ENCODE data around the gene VAC14.
"Not testable (repeated sequence)": the region's sequence is repeated elsewhere in the genome, so short reads cannot be mapped to it uniquely, and the experiment has no call there.

The VAC14 gene

DNA sequence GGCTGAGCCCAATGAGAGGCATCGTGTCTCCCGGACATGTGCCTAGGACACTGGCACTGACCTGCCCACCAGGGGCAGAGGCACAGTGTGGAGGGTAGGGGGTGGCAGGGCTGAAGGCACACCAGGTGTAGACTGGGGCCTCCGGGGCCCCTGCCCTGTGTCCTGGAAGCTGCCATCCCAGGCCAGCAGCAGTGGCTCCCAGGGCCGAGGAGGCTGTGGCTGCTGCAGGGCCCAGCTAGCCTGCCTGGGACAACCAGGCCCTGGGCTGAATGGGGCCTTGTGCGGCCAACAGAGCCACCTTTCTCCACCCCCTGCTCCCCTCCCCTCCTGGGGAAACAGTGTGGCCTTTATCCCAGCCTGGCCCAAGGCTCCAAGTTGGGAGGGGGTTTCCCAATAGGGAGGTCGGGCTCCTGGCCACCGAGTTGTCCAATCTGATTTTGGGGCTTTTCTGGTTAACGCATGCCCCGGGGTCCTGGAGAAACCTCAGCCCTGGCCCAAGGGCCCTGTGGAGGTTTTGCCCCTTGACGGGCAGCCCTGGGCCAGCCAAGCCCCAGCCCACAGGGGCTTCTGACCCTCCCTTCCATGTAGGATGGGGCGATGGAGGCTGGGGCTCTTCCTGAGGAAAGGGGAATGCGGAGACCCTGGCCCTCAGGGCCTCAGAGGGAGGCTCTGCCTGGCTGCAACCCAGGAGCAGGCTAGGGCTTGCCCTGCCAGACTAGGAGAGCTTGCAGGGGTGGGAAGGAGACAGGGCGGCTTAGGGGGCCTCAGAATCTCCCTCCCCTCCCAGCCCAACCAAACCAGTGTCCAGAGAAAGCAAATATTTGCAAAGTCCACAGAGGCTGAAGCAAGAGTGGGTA is 119.3 kb downstream of the VAC14 start:
- no peak for DNase-seq (ENCODE audit: low read depth in 2 of 2)

DNA sequence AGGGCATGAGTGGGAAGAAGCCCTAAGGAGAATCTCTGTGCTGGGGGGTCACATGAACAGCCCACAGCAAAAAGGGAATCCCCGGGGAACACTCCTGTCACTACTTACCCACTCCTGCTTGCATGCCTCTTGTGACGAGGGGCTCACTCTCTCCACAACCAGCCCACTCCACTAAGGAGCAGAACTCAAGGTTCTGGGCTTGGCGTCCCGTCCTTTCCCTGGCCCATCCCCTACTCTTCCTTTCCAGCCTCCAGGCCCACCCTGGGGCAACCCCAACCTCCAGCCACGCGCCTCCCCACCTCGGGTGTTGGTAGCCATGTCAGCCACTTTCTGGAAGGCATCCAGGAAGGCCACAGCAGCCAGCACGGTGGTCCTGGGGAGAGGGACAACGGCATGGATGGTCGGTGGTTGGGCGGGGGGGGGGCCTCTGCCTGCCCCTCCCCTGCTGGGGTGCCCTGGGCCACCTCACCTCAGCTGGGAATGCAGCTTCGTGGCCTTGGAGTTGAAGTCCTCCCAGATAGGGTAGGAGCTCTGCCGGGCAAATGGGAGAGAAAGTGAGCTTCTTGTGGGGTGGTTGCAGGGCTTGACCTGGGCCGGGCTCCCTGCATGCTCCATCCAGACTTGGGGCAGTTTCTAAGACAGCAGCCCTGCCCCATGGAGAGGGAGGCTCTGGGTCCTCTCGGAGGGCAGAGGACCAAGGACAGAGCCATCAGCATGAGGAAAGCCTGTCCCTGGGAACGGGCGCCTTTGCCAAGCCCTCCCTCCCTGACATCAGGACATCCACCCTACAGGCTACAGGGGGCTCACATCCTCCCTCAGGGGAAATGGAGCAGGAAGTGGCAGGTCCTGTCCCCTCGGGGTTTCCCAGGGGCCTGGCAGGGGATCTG is 120.2 kb downstream of the VAC14 start:
- DNase-seq (ENCODE audit: low read depth in 2 of 2), result no peak

DNA sequence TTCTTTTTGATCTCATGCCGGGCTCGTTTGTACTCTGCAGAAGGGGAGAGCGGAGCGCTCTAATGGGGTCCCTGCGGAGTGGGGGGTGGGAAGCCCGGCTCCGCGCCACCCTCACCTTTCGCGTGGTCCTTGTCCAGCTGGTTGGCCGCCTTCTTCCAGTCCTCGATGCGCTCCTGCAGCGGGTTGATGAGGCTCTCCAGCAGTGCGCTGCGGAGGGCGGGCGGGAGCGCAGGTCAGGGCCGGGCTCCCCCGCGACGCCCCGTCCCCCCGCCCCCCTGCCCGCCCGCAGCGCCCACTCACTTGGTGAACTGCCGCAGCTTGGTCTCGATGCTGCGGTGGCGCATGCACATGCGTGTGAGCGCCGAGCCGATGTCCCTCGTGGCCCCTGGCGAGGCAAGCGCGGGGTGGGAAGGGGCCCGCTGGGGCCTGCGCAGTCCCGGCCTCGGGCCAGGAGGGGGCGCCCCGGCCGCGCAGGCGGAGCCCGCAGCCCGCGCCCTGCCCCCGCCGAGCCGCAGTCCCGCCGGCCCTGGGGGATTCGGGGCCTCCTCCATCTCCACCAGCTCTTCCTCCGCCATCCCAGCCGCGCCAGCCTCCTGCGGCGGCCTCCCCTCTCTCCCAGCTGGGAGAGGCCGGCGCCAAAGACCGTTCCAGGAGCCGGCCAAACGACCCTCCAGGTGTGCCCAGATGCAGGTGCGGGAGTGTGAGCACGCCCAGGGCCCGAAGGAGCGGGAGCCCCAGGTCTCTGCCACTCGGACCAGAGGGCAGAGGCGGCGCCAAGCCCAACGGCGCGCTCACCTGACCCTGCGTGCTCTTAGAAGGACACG is 121.1 kb downstream of the VAC14 start:
- no peak for DNase-seq (ENCODE audit: low read depth in 2 of 2)

DNA sequence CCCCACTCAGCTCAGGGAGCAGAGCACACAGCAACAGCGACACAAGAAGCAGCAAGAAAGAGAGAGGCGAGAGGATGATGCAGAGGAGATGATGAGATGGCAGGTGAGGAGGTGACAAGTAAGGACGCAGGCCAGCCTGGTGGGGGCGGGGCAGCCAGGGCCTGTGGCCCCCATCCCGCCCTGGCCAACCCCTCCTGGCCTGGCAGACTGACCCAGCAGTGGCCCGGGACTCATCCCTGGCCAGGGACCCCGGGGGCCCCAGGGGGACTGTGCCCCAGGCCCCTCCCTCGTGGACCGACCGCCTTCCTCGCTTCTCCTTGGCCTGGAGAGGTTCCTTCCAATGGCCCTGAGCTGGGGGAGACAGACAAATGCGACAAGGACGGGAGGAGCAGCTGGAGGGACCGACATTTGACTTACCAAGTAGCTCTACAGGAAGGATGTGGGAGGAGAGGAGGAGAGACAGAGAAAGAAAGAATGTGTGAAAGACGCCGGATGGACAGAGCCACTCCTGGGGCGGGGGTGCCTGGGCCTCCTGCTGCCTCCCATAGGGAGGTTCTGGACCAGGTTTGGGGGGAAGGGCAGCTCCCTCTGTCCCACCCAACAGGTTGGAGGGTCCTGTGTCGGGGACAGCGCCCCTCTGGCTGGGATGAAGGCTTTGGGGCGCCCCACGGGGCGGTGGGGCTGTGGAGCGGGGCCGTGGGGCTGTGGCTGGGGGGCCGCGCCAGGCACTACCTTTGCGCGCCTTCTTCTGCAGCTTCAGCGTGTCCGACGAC is 121.9 kb downstream of the VAC14 start:
- no peak for DNase-seq (ENCODE audit: low read depth in 2 of 2)

DNA sequence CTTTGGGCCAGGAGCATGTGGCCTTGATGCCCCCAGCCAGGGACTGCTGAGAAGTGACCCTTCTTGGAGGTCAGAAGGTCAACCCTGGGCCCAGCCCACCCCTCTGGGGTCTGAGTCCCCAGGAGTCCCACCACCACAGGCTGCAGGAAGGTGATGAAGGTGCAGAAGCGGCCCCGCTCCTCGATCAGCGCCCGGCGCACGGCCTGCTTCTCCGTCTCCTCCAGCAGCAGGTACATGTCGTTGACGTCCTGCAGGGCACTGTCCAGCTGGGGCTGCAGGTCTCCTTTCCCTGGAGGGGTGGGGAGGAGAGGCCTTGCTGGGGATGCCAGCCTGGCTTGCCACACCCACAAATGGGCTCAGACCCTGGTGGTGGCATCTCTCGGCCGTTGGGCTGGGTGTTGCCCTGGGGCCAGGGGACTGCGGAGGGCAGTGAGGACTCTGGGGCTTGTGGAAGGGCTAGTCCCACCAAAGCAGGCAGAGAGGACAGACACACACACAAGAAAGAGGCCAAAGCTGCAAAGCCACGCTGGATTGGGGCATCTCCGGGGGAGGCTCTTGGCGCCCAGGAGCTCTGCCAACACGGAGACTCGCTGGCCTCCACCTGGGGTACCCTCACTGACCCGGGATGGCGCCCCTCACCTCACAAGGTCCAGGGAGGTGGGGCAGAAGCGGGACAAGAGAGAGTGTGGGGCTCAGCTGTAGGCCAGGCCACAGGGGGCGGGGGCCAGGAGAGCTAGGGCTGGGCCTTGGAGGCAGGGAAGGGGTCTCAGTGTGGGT is 122.6 kb downstream of the VAC14 start:
- DNase-seq (ENCODE audit: low read depth in 2 of 2), result no peak

DNA sequence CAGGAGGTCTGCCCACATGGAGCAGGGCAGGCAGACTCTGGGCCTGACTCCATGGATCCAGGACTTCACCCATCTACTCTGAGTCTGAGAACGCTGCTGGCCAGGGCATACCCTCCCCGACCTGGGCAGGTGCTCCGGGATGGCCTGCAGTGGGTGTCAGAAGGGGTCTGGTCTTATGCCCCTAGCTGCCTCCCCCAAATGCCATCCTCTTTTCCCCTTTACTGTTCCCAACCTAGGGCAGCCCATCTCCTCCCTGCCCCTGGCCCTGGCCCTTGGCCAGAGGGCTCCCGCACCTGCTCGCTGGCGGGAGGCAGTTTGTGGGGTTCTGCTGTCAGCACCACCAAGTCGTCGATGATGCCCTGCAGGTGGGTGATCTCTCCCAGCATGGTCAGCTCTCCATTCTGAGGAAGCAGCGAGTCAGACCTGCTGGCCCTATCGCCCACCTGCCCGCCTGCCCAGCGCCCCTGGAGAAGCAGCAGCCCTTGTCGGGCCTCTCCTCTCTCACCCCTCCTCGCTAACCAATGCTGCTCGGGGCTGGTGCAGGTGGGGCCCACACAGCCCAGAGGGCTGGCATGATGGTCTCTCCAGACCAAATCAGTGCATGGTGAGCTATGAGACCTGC is 123.3 kb downstream of the VAC14 start:
- no peak for DNase-seq (ENCODE audit: low read depth in 2 of 2)

DNA sequence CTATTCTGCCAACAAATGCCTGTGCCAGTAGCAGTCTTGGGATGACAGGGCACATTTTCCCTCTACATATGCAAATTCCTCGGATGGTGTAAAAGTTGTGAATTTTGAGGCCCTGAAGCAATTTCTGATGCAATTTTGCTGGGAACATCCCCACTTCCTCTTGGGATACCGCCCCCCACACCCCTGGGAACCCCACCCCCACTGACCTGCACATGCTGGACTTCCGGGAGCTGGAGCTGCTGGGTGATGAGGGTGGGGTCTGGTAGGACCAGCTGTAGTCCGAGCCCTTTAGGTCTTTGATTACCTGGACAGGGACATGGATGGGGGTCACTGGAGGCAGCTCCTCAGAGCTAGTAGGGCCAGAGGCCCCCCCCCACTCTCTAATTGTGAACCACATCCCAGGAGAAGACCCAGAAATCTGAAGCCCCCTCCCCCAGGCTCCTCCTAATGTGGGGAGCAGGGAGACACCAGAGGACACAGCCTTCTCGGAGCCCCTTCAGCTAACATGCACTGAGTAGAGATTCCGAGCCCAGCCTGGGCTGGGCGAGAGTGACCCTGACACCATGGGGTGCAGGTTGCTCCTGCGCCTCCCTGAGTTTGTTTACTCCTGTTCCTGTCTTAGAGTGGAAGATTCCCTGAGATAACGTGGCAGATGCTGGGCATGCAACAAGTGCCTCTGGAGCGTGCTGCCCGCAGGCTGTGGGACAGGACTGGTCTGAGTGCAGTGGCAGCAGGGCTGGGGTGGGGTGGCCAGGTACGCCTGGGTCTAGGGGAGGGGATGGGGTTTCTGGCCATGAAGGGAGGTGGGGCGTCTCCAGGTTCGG is 124.1 kb downstream of the VAC14 start:
- no peak for DNase-seq (ENCODE audit: low read depth in 2 of 2)

DNA sequence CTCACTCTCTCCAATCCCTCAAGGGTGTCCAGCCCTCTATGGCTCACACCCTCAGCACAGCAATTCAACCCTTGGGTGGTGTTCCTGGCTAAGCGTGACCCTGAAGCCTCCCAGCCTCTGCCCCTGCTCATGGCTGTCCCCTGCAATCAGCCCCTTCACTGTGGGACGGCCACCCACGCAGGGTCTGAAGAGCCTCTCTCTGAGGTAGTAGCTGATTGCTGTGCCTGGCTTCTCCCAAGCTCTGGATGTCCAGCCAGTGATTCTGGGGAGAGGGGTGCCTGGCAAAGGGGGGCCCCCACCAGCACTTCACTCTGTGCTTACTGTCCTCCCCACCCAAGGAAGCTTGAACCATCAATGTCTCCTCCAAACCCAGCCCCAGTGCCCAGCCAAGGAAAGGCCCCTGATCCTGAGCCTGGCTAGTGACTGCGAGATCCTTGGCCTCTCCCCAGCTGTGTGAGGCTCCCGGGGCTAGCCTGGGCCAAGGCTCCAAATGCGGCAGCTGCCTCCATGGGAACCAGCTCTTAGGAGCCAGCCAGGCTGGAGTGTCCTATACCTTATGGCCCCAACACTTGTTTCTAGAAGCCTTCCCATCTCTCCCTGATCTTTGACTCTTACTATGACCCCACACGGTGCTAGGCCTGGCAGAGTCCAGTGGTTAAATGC is 125.0 kb downstream of the VAC14 start:
- no peak for DNase-seq (ENCODE audit: low read depth in 2 of 2)

DNA sequence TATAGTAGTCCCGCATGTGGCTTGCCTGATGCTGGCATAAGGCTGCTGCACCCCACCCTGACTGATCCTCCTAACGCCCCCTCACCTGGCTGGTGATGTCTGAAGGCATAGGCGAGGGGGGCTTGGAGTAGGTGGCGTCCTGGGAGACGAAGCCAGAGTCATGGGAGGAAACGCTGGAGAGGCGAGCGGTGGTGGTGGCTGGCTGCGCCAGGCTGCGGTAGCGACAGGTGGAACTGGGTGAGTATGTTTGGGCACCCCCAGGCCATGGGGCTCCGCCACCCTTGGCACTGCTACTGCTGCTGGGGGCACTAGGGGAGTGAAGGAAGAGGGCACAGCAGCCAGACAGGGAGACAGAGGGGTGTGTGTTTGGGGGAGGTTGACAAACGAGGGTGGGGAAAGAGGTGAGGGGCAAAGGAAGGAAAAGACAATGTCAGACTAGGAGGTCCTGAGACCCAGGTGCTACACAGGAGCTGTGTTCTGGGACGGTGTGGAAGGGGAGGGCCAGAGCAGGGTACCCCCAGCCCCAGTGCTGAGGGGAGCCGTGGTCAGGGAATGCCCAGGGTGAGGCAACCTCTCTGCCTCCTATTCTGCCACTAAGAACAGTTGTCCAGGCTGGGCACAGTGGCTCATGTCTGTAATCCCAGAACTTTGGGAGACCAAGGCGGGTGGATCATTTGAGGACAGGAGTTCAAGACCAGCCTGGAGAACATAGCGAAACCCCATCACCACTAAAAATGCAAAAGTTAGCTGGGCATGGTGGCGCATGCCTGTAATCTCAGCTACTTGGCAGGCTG is 126.5 kb downstream of the VAC14 start:
- DNase-seq (ENCODE audit: low read depth in 2 of 2), result no peak

DNA sequence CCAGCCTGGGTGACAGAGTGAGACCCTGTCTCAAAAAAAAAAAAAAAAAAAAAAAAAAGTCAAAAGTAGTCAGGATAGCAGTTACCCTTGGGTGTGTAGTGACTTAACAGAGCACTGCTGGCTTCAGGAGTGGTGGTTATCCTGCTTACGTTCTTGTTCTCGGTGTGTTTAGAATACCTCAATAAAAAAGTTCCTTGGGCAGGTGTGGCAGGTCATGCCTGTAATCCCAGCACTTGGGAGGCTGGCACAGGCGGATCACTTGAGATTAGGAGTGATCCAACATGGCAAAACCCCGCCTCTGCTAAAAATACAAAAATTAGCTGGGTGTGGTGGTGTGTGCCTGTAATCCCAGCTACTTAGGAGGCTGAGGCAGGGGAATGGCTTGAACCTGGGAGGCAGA is 130.0 kb downstream of the VAC14 start:
- DNase-seq (ENCODE audit: low read depth in 2 of 2), result not testable (repeated sequence)

DNA sequence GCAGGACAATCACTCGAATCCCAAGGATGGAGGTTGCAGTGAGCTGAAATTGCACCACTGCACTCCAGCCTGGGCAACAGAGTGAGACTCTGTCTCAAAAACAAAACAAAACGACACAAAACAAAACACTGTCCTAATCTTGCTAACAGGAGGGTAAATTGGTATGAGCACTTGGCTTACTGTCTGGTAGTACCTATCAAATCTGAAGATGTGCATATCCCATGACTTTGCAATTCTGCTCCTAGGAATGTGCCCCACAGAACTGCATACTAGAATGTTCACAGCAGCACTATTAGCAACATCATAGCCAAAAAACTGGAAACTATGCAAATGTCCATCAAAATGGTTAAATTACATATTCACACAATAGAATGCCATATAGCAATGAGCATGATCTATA is 130.8 kb downstream of the VAC14 start:
- DNase-seq (ENCODE audit: low read depth in 2 of 2), result no peak

DNA sequence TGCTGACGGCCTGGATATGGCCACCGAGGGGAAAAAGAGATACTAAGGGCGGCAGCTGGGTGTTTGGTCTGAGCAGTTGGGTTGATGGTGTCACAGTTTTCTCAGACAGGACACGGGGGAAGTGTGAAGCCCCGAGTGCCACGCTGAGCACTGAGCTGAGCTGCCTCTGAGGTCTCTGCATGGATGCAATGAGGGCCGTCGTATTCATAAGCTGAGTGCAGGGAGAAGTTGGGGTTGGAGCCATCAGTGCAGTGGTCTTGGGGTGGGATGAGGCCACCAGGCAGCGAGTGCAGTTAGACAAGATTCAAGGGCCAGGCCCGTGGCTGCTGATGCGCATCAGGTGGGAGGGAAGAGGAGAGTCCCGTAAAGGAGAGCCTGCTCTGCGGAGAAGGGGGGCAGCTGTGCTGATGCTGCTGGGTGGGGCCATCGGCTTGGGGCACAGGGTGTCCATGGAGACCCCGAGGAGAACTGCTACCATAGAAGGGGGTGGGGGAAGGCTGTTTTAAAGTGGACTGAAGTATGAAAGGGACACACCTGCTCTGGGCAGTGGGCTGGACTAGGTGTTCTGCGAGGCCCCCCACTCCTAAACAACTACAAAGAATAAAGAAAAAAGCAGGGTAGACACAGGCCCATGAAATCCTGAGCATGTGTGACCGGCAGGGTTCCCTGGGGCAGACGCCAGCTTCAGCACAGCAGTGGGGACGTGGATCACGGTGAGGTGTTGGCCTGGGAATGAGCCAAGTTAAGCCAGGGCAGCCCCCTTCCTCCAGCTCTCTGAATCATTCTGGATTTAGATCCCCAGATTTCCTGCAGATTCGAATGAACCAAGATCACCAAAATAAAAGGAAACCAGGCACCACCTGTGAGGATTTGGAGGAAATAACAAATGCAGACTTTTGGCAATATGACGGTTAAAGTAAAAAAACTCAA is 134.9 kb downstream of the VAC14 start:
- no peak for DNase-seq (ENCODE audit: low read depth in 2 of 2)

DNA sequence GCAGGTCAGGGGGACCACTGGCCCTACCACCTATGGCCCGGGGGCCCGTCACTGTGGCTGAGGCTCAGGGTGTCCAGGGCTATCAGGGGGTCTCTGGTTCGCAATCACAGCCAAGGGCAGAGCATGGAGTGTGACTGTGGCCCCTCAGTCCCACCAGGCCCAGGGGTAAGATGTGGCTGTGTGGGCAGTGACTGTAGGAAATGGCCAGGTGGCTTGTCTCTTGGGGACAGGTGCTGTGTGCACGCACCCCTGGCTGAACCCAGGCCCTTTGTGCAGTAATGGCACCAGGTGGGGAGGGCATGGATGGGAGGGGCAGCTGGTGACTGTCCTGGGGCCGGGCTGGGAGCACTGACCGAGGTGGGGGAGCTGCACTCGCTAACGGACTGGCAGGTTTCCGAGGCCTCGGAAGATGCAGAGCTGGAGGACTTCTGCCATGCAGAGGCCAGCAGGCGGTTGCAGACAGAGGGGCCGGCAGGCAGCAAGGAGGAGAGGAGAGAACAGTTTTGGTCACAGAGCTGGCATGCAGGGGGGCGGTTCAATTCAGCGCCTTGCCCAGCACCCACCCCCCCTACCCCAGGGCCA is 135.8 kb downstream of the VAC14 start:
- no peak for DNase-seq (ENCODE audit: low read depth in 2 of 2)

DNA sequence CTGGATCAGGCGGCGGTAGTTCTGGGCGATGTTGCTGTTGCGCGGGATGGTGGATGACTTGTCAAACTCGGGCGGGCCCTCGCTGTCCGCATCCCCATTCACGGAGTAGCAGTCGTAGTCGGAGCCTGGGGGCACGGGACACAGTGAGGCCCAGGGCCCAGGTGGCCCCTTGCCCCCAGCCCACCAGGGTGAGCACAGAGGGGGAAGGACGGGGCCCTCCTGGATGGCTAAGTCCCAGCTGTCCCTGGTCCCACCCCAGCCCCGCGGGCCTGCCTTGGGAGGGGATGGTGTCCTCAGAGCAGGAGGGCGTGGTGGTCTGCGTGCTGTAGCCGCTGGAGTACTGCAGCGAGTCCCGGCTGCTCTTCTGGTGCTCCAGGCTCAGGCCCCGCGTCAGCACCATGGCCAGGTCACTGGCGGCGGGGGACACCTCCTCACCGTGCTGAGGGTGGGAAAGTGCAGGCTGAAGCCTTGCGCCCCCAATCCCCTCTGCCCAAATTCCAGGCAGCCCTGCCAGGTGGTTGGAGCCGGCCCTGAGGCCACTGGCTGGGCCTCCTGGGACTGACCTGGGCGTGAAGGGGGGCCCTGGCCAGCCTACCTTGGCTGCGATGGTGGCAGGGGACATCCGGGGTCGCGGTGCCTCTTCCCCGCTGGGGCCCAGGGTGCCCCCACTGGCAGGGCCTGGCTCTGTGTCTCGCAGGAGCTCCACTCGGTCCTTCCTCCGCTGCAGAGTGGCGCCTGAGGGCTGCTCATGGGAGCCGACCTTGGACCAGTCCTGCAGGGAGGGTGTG is 136.4 kb downstream of the VAC14 start:
- DNase-seq (ENCODE audit: low read depth in 2 of 2), result no peak

DNA sequence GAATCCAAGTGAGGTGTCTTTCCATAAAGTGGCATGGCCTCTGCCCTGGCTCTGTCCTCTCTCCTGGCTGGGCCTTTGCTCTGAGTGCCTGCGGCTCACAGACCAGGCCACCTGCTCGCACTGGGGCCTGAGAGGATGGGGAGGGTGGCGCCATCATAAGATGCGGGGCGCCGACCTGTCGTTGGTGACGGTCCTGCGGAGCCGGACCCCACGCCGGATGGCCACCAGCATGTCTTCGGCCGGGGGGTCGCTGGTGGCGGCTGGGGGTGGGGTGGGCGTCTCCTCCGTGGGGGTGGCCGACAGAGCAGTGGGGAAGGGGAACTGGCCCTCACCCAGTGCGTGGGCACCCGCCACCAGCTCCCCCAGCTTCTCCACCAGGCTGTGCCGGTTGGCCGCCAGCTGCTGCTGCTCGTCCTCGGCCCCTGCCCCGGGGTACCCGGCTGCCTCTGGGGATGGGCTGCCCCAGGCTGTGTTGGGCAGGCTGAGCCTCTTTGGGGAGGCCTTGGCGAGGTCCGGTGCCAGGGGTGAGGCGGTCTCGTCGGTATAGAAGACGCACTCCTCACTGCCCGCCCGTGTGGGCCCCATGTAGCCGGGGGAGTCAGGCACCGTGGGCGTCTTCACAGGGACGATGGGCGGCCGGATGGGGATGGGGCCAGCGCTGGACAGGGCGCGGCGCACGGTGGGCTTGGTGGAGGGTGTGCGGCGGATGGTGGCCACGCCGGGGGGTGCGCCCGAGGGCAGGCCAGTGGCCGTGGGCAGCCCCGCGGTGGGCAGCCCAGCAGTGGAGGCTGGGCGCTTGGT is 137.2 kb downstream of the VAC14 start:
- DNase-seq (ENCODE audit: low read depth in 2 of 2), result no peak

All from stimulated activated CD4-positive, alpha-beta T cell treated with anti-CD3 and anti-CD28 coated beads, Interleukin-1b, Interleukin-23, amount 100 ng/mL, for 1 hour (primary cell).